Neuron (in vitro differentiated cells): ENCODE data around the gene IQUB.
A peak's percentile ranks its signal among the peaks of the same experiment; 100 is the strongest.
"Not testable (repeated sequence)": the region's sequence is repeated elsewhere in the genome, so short reads cannot be mapped to it uniquely, and the experiment has no call there.

ENCODE experiments used
- H2AFZ ChIP-seq: one replicate; pipeline ENCODE4 v1.6.1; 2013; ENCODE audit warnings: low read depth, mild to moderate bottlenecking, inconsistent platforms, low read length, moderate library complexity
- H3K27me3 ChIP-seq: one replicate; pipeline ENCODE4 v1.6.1; 2013; ENCODE audit warnings: low read length; ENCODE audit not compliant: insufficient read depth
- H3K36me3 ChIP-seq: one replicate; pipeline ENCODE4 v1.6.1; 2013; ENCODE audit warnings: low read length; ENCODE audit not compliant: insufficient read depth
- H3K4me1 ChIP-seq: one replicate; pipeline ENCODE4 v1.6.1; 2013; ENCODE audit warnings: low read length; ENCODE audit not compliant: insufficient read depth
- H3K4me3 ChIP-seq: 2 replicates; pipeline ENCODE4 v1.5.1; 2013; ENCODE audit warnings: mild to moderate bottlenecking, low read length, moderate library complexity
- H3K9me3 ChIP-seq: one replicate; pipeline ENCODE4 v1.6.1; 2013; ENCODE audit warnings: low read length

IQUB gene

GRCh38 chr7:123533929-123534382 lies 439 bp downstream of the IQUB start:
- no peaks in the 10 kb centered on the region for H3K27me3 ChIP-seq
- H3K4me3 ChIP-seq: peak overlapping the region; percentile 67
- H2AFZ ChIP-seq: peak overlapping the region; percentile 59
- H3K4me1 ChIP-seq: peaks cover 8% of the 10 kb centered on the region
- no peaks in the 10 kb centered on the region for H3K9me3 ChIP-seq
- no peaks in the 10 kb centered on the region for H3K36me3 ChIP-seq

- peaks cover 8% of the 10 kb centered on the region for H3K4me1 ChIP-seq
Observed at GRCh38 chr7:123533553-123533917, 860 bp downstream of the IQUB start.

DNA sequence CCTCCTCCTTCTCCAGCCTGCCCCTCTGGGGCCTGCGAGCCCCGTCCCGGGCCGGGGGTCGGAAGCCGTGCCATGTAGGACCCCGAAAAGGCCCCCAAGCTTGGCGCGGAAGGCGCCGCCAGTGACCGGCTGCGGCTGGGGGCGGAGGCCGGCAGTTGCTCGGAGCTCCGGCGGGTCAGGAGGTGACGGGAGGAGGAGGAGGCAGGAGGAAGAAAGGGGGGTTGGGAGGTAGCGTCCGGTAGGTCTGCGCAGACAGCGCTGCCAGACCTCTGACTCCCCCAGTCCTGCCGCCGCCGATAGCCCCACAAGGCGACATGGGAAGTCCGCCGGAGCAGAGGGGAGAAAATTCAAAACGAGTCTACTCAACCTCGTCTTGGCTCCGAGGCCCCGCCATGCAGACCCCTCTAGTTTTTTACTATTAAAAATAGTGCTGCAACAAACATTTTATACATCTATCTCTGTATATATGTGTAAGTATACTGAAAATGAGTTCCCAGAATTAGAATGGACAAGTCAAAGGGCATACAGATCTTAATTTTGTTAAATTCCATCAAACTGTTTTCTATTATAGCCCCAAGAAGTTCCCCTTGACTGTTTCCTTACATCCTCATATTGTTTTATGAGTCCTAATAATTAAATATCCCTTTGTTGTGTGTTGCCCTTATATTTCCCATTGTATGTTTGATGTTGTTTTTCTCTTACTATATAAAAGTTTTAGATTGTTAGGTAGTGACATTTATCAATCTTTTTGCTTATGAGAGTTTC lies 1.4 kb downstream of the IQUB start:
- not testable (repeated sequence) for H3K4me1 ChIP-seq, H3K9me3 ChIP-seq, H3K27me3 ChIP-seq, H3K36me3 ChIP-seq
- Histone ChIP-seq H3K4me3 (peak overlapping the region; percentile 67), H2AFZ (peak overlapping the region; percentile 61)

More at GRCh38 chr7:123533553-123533917, 860 bp downstream of the IQUB start:
- Histone ChIP-seq H3K27me3 (no peaks in the 10 kb centered on the region), H3K36me3 (no peaks in the 10 kb centered on the region), H2AFZ (no peak overlapping the region), H3K4me3 (peak overlapping the region; percentile 67), H3K9me3 (no peaks in the 10 kb centered on the region)

DNA sequence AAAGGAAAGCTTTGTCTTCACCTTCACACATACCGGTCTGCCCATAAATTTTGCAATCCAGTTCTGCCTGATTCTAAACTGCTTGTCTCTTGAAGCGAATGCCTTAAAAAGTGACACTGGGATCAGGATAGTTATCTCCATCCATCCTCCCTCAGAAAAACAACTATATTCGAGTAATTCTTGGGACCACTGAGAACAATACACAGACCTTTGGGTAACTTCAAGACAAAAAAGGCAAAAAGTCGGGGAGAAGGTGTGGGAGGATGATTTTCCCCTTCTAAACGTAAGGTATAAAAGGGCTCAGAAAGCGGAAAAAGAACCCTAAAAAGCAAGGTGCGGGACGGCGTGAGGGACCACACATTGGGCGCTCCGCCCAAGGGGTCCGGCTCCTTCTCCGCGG lies 2.1 kb downstream of the IQUB start:
- H3K27me3 ChIP-seq, H3K4me1 ChIP-seq, H3K36me3 ChIP-seq, H3K9me3 ChIP-seq: not testable (repeated sequence)
- Histone ChIP-seq H3K4me3 (peak overlapping the region; percentile 67), H2AFZ (peak overlapping the region; percentile 46)

- not testable (repeated sequence) for H3K4me3 ChIP-seq, H3K27me3 ChIP-seq, H2AFZ ChIP-seq, H3K4me1 ChIP-seq, H3K36me3 ChIP-seq, H3K9me3 ChIP-seq
Observed at GRCh38 chr7:123530035-123530591, 4.3 kb downstream of the IQUB start.

- Histone ChIP-seq H2AFZ (no peak overlapping the region), H3K4me1 (peaks cover 4% of the 10 kb centered on the region), H3K4me3 (no peak overlapping the region), H3K9me3 (no peaks in the 10 kb centered on the region), H3K27me3 (no peaks in the 10 kb centered on the region), H3K36me3 (no peaks in the 10 kb centered on the region)
Observed at GRCh38 chr7:123528265-123528664, 6.1 kb downstream of the IQUB start.

DNA sequence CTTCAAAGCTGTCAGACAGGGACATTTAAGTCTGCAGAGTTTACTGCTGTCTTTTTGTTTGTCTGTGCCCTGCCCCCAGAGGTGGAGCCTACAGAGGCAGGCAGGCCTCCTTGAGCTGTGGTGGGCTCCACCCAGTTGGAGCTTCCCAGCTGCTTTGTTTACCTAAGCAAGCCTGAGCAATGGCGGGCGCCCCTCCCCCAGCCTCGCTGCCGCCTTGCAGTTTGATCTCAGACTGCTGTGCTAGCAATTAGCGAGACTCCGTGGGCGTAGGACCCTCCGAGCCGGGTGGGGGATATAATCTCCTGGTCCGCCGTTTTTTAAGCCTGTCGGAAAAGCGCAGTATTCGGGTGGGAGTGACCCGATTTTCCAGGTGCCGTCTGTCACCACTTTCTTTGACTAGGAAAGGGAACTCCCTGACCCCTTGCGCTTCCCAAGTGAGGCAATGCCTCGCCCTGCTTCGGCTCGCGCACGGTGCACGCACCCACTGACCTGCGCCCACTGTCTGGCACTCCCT lies 6.6 kb downstream of the IQUB start:
- not testable (repeated sequence) for H2AFZ ChIP-seq, H3K36me3 ChIP-seq, H3K9me3 ChIP-seq, H3K4me3 ChIP-seq, H3K27me3 ChIP-seq, H3K4me1 ChIP-seq

DNA sequence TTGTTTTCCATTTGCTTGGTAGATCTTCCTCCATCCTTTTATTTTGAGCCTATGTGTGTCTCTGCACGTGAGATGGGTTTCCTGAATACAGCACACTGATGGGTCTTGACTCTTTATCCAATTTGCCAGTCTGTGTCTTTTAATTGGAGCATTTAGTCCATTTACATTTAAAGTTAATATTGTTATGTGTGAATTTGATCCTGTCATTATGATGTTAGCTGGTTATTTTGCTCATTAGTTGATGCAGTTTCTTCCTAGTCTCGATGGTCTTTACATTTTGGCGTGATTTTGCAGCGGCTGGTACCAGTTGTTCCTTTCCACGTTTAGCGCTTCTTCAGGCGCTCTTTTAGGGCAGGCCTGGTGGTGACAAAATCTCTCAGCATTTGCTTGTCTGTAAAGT lies 7.9 kb downstream of the IQUB start:
- not testable (repeated sequence) for H2AFZ ChIP-seq, H3K4me1 ChIP-seq, H3K36me3 ChIP-seq, H3K9me3 ChIP-seq, H3K27me3 ChIP-seq, H3K4me3 ChIP-seq

DNA sequence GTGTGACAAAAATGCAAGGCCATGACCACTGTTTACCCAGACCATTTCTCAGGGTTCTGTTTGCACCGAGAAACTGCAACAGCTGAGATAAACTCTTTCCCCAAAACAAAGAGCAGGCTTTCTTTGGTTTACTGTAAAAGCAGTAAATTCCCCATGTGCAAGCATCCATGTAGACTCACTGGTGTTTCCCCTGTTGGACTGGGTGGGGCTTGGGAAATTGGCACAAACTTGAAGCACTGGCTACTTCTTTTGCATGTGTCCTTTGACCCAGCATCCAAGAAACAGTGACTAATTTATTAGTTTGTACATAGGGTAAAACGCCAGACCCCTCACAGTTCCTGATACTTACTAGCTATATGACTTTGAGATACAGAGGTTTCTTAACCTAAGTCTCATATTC lies 12.3 kb downstream of the IQUB start:
- Histone ChIP-seq H3K4me3 (no peak overlapping the region), H2AFZ (no peak overlapping the region), H3K27me3 (no peaks in the 10 kb centered on the region), H3K36me3 (no peaks in the 10 kb centered on the region), H3K4me1 (no peaks in the 10 kb centered on the region), H3K9me3 (no peaks in the 10 kb centered on the region)

DNA sequence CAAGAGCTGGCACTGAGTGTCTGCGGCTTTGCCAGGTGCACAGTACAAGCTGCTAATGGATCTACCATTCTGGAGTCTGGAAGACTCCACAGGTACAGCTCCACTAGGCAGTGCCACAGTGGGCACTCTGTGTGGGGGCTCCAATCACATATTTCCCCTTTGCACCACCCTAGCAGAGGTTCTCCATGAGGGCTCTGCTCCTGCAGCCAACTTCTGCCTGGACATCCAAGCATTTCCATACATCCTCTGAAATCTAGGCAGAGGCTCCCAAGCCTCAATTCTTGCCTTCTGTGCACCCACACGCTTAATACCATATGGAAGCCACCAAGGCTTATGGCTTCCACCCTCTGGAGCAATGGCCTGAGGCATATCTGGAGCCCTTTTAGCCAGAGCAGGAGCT lies 29.2 kb downstream of the IQUB start:
- Histone ChIP-seq H3K4me3 (no peak overlapping the region), H3K9me3 (peaks cover 13% of the 10 kb centered on the region), H3K4me1 (no peaks in the 10 kb centered on the region), H3K36me3 (no peaks in the 10 kb centered on the region), H3K27me3 (no peaks in the 10 kb centered on the region), H2AFZ (no peak overlapping the region)

DNA sequence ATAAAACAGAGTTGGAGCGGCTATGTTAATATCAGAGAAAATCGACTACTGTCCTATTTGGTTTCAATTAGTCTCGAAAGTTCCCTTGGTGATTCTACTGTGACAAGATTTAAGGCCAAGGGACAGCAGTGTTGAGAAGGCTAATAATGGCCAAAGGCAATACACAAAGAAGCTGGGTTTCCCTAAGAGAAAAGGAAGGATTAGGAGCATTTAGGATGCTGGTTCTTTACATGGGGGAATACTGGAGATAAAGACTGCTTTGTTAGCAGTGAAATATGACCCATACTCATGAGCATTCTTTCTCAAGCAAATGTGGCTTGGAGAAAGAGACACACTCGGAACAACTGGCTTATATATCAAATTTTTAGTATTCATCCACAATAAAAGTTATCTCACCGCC lies 32.2 kb downstream of the IQUB start:
- Histone ChIP-seq H3K4me3 (no peak overlapping the region), H3K36me3 (no peaks in the 10 kb centered on the region), H3K27me3 (no peaks in the 10 kb centered on the region), H2AFZ (no peak overlapping the region), H3K9me3 (peaks cover 13% of the 10 kb centered on the region), H3K4me1 (no peaks in the 10 kb centered on the region)

DNA sequence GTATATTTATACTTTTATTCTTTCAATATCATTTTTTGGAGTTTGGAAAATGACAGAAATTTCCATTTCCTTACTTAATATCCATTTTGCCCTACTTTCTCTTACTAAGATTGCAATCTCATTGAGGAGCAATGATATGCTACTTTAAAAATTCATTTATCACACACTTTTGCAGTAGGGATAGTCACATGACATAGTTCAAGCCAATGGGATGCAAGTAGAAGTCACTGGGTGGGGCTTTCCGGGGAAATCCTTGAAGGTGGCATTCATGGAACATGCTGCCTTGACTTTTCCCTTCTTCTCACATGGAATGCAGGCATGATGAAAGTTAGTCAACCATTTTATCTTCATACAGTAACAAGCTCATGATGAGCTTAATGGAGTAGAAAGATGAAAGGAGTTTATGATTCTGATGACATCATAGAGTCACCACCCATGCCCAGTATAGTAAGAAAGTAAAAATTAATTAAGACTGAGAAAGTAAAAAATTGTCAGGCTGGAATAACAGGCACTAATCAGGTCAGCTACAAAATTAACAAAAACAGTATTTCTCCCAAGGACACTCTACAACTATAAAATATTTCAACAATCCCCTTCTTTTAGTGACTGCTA lies 33.4 kb downstream of the IQUB start:
- no peaks in the 10 kb centered on the region for H3K36me3 ChIP-seq
- H3K4me3 ChIP-seq: no peak overlapping the region
- H2AFZ ChIP-seq: no peak overlapping the region
- no peaks in the 10 kb centered on the region for H3K4me1 ChIP-seq
- no peaks in the 10 kb centered on the region for H3K27me3 ChIP-seq
- peaks cover 12% of the 10 kb centered on the region for H3K9me3 ChIP-seq

DNA sequence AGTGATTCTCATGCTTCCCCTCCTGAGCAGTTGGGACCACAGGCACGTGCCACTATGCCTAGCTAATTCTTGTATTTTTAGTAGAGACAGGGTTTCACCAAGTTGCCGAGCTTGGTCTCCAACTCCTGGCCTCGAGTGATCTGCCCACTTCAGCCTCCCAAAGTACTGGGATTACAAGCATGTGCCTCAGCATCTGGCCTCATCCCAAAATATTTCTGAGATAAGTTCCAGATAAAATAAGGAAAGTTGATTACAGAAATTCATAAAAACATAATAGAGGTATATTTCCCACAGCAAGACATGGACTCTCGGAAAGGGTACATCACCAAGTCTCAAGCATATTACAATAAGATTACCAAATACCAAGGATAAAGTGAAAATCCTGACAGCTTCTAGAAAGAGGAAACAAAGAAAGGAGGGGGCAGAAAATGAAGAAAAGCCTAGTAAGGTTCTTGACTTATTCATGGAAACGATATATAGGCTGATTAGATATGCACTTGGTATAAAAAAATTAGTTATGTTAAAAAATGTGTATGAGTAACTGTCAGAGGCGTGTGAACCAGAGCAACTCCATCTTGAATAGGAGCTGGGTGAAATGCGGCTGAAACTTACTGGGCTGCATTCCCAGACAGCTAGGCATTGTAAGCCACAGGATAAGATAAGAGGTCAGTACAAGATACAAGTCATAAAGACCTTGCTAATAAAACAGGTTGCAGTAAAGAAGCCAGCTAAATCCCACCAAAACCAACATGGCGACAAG lies 35.0 kb downstream of the IQUB start:
- Histone ChIP-seq H3K4me1 (no peaks in the 10 kb centered on the region), H3K36me3 (no peaks in the 10 kb centered on the region), H3K4me3 (no peak overlapping the region), H2AFZ (no peak overlapping the region), H3K27me3 (no peaks in the 10 kb centered on the region), H3K9me3 (peaks cover 1% of the 10 kb centered on the region)
